ENCODE results near the gene CAB39L. TPM values are rescaled to one million over a fixed set of nuclear protein-coding genes. Genes with fewer than 3 reads are reported as not detected.
A peak's percentile ranks its signal among the peaks of the same experiment; 100 is the strongest.

CAB39L gene
- 1 to 10 TPM; 2.3 to 5.1 TPM for total RNA-seq
- 1 to 10 TPM; 1.8 to 1.9 TPM for polyA plus RNA-seq

- H3K36me3 ChIP-seq (ENCODE audit: control insufficient read depth in 4 of 4, insufficient read depth in 3 of 4, low read depth in 1 of 4, low read length in 3 of 4): no peaks in the 10 kb centered on the region
- H3K27me3 ChIP-seq (ENCODE audit: control insufficient read depth in 4 of 4, insufficient read depth in 4 of 4, low read length in 3 of 4): no peaks in the 10 kb centered on the region
- peaks cover 0 to 24% (median 7%) of the 10 kb centered on the region in 4 donors for H3K4me1 ChIP-seq (ENCODE audit: control insufficient read depth in 4 of 4, insufficient read depth in 4 of 4, low read length in 3 of 4)
- H3K9ac ChIP-seq (ENCODE audit: low read depth in 1 of 2, low read length in 2 of 2): peak within 1 kb of the TSS; percentile 80 to 94
- whole genome bisulfite sequencing: under 1% methylated on average over 53 of the region's 53 CpGs
- TF ChIP-seq HNF4A (conservative IDR thresholded peaks at IDR 0.05) (peak in 1 of 2 donors; percentile 34), JUND (IDR thresholded peaks at IDR 0.05) (peak; percentile 0 to 67), ATF3 (IDR thresholded peaks at IDR 0.05) (no peak), REST (IDR thresholded peaks at IDR 0.05) (peak; percentile 83), MAX (IDR thresholded peaks at IDR 0.05) (peak; percentile 78), HNF4G (IDR thresholded peaks at IDR 0.05) (no peak), GABPA (IDR thresholded peaks at IDR 0.05 in 1 of 2, conservative IDR thresholded peaks at IDR 0.05 in 1 of 2) (peak; percentile 62 to 88), FOXA1 (IDR thresholded peaks at IDR 0.05) (no peak), EGR1 (IDR thresholded peaks at IDR 0.05; ENCODE audit: low read depth in 2 of 2) (peak in 1 of 2 donors; percentile 19), RAD21 (IDR thresholded peaks at IDR 0.05) (peak; percentile 51 to 57), TAF1 (conservative IDR thresholded peaks at IDR 0.05) (peak; percentile 94), YY1 (IDR thresholded peaks at IDR 0.05) (peak; percentile 99), FOXA2 (IDR thresholded peaks at IDR 0.05) (no peak), CTCF (IDR thresholded peaks at IDR 0.05; ENCODE audit: low read depth, low read length, missing input control) (peak; percentile 42), ZBTB33 (IDR thresholded peaks at IDR 0.05) (peak; percentile 99), RXRA (IDR thresholded peaks at IDR 0.05) (peak in 1 of 2 donors; percentile 66), NR2F2 (IDR thresholded peaks at IDR 0.05) (no peak), SP1 (IDR thresholded peaks at IDR 0.05) (peak; percentile 92)
- H3K27ac ChIP-seq (ENCODE audit: low read depth in 1 of 2, low read length in 2 of 2): peak within 1 kb of the TSS; percentile 87 to 89
- peak within 1 kb of the TSS; percentile 82 to 94 (median 85) for H3K4me3 ChIP-seq (ENCODE audit: low read depth in 1 of 3, low read length in 3 of 3)
- H3K9me3 ChIP-seq (ENCODE audit: control insufficient read depth in 4 of 4, low read length in 3 of 4): no peaks in the 10 kb centered on the region
- DNase-seq (ENCODE audit: low spot score): peak; percentile 97
Measured at GRCh38 chr13:49443704-49444523, at the start of gene CAB39L, which contains the start of gene SETDB2. Gene CAB39L (minus strand): TSS chr13:49444064. CDS start chr13:49382910, 61,154 bp downstream. Gene SETDB2 (plus strand): TSS chr13:49444274. CDS start chr13:49451894, 7,620 bp downstream.

All from liver (tissue), 9 donors.